Activated CD8-positive, alpha-beta T cell treated with anti-CD3 and anti-CD28 coated beads for 36 hours (primary cell): ENCODE measurements around the gene DMPK. TPM values are rescaled to one million over a fixed set of nuclear protein-coding genes. Genes with fewer than 3 reads are reported as not detected.

ENCODE experiments used
- ATAC-seq: fragments of 200-7000 bp; cut with Tn5 transposase; one replicate; pipeline ENCODE4 v1.10.0; 2021; ENCODE audit warnings: mild to moderate bottlenecking, moderate library complexity
- CTCF ChIA-PET: fragments of 350-600 bp; sonication (Branson Sonifier 250); formaldehyde crosslinking; loops from one replicate; lab custom pipeline; 2021; ENCODE audit warnings: antibody characterized with exemption; lab: Charles Lee
- POLR2A ChIA-PET: fragments of 350-600 bp; sonication (Branson Sonifier 250); formaldehyde crosslinking; loops from one replicate; lab custom pipeline; 2021; ENCODE audit warnings: antibody characterized with exemption; lab: Charles Lee
- DNase-seq: peaks from one replicate; pipeline ENCODE4 v3.0.0-alpha.2; 2020
- H3K27ac Mint-ChIP-seq: one replicate; pipeline ENCODE4 v1.8.0; 2021; ENCODE audit warnings: mild to moderate bottlenecking, mixed read lengths
- H3K27me3 Mint-ChIP-seq: one replicate; pipeline ENCODE4 v1.8.0; 2021; ENCODE audit warnings: mixed read lengths
- H3K36me3 Mint-ChIP-seq: one replicate; pipeline ENCODE4 v1.8.0; 2021; ENCODE audit warnings: low read depth, mixed read lengths
- H3K4me1 Mint-ChIP-seq: one replicate; pipeline ENCODE4 v1.8.0; 2021; ENCODE audit warnings: low read depth, mixed read lengths
- H3K4me3 Mint-ChIP-seq: one replicate; pipeline ENCODE4 v1.8.0; 2021; ENCODE audit warnings: mild to moderate bottlenecking, moderate library complexity, mixed read lengths
- H3K9me3 Mint-ChIP-seq: one replicate; pipeline ENCODE4 v1.8.0; 2021; ENCODE audit warnings: mixed read lengths
- intact Hi-C: fragments of 100-400 bp; cut with micrococcal nuclease; formaldehyde crosslinking; loops from one replicate; pipeline ENCODE4 v1.10.0; 2022
- total RNA-seq, 2 experiments: library from RNA; stranded (reverse); gene quantifications; one replicate each; pipeline ENCODE4 v1.2.3, GENCODE V29; 2021
- TF ChIP-seq, protein P1 (sequence below): fragments of 200-600 bp; IDR thresholded peaks from one replicate; pipeline ENCODE4 v1.8.0; 2022; ENCODE audit warnings: antibody characterized with exemption, mild to moderate bottlenecking

The DMPK gene
- total RNA-seq, 2 experiments from 2014 or later: 5.8 to 8.0 TPM

DNA sequence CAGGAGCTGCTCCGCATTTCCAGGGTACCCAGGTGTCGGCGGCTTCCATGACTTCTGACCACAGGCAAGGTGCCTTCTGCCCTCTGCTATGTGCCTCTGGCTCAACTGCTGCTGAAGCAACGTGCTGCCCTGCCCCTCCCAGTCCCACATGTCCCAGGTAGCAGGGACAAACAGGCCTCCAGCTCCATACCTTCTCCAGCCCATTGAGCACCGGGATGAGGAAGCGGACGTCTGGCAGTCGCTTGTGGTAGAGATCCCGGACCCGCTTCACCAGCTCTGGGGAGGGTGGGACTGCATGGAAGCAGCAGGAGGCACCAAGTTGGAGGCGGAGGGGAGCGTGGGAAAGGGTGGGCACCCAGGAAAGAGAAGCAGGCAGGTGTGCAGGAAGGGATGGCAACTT lies 40.9 kb upstream of the DMPK start:
- TF ChIP-seq, protein P1, sequence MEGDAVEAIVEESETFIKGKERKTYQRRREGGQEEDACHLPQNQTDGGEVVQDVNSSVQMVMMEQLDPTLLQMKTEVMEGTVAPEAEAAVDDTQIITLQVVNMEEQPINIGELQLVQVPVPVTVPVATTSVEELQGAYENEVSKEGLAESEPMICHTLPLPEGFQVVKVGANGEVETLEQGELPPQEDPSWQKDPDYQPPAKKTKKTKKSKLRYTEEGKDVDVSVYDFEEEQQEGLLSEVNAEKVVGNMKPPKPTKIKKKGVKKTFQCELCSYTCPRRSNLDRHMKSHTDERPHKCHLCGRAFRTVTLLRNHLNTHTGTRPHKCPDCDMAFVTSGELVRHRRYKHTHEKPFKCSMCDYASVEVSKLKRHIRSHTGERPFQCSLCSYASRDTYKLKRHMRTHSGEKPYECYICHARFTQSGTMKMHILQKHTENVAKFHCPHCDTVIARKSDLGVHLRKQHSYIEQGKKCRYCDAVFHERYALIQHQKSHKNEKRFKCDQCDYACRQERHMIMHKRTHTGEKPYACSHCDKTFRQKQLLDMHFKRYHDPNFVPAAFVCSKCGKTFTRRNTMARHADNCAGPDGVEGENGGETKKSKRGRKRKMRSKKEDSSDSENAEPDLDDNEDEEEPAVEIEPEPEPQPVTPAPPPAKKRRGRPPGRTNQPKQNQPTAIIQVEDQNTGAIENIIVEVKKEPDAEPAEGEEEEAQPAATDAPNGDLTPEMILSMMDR: no peak
- ChIA-PET CTCF (interaction anchor here (1.0 to 1.7 kb wide), 3 partner anchors 9 to 59 kb away, joined by 3 to 7 read pairs (median 4); no protein-coding TSS in a partner anchor), POLR2A (interaction anchor here (0.8 to 0.9 kb wide), 2 partner anchors 8 to 9 kb away, joined by 3 read pairs; partner anchors contain the start of gene RSPH6A)
- H3K27ac Mint-ChIP-seq: no peak overlapping the region
- H3K4me3 Mint-ChIP-seq: no peak overlapping the region
- H3K4me1 Mint-ChIP-seq: no peaks in the 10 kb centered on the region
- no peaks in the 10 kb centered on the region for H3K27me3 Mint-ChIP-seq
- no peak for ATAC-seq
- H3K36me3 Mint-ChIP-seq: peaks cover 31% of the 10 kb centered on the region
- no peak for DNase-seq
- no peaks in the 10 kb centered on the region for H3K9me3 Mint-ChIP-seq
- intact Hi-C loops: no loop called here

DNA sequence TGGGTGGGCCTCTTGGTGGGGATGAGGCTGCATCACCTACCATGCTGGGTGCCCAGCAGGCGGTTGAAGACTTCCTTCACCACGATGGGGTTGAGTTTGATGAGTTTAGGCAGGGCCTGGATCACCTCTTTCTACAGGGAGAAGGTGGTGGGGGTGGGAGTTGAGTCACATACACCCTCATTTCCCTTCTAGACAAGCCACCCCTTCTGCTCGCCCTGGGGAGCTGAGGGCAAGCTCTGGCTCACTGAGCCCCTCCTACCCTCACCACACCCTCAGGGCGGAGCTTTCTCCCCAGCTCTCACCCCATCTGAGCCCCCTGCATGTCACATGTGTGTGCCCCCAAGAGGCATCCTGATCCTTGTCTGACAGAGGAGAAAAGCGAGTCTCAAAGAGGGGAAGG lies 40.4 kb upstream of the DMPK start:
- Mint-ChIP-seq H3K4me3 (no peak overlapping the region), H3K4me1 (no peaks in the 10 kb centered on the region), H3K36me3 (peaks cover 28% of the 10 kb centered on the region), H3K27ac (no peak overlapping the region), H3K9me3 (no peaks in the 10 kb centered on the region), H3K27me3 (no peaks in the 10 kb centered on the region)
- no peak for ATAC-seq
- TF ChIP-seq, protein P1: no peak
- POLR2A ChIA-PET: no interaction called here
- intact Hi-C loops: no loop called here
- no peak for DNase-seq
- CTCF ChIA-PET: interaction anchor here (1.0 to 1.7 kb wide), 3 partner anchors 9 to 59 kb away, joined by 3 to 7 read pairs (median 4); no protein-coding TSS in a partner anchor

DNA sequence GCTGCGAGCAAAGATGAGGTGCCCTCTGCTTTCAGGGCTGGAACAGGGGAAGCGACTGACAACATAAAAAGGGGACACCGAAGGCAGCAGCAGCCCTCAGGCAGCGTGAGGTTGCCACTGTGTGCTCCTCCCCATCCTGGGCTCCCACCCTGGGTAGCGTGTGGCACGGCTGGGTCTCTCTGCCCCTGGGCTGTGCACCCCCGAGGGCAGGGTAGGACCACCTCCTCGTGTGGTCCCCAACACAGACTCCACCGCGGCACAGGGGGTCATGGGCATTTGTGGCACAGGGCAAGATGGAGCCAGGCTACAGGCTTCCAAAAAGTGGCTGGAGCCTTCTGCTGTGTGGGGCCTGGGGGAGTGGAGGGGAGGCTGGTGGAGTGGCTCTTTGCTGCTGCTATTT lies 39.3 kb upstream of the DMPK start:
- H3K36me3 Mint-ChIP-seq: peaks cover 22% of the 10 kb centered on the region
- no peaks in the 10 kb centered on the region for H3K27me3 Mint-ChIP-seq
- H3K4me3 Mint-ChIP-seq: no peak overlapping the region
- intact Hi-C loops: no loop called here
- ChIA-PET CTCF (no interaction called here), POLR2A (no interaction called here)
- no peak for DNase-seq
- H3K27ac Mint-ChIP-seq: no peak overlapping the region
- no peaks in the 10 kb centered on the region for H3K9me3 Mint-ChIP-seq
- peaks cover 2% of the 10 kb centered on the region for H3K4me1 Mint-ChIP-seq
- TF ChIP-seq, protein P1: no peak
- no peak for ATAC-seq

DNA sequence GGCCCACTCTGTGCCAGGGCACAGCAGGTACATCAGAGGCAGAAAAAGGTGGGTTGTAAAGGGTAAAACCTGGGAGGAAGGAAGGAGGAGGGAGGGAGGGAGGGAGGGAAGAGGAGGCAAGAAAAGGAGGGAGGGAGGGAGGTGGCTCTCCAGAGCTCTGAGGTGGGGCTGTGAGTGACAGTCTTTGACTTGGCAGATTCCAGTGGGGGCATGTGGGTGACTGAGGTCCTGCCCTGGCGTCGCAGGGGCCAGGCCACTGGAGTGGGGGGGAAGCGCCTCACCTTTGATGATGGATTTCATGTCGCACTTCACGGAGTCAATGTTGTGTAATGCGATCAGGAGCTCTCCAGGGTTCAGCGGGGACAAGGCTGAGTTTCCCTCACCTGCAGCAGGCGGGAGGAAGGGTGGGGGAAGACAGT lies 38.8 kb upstream of the DMPK start:
- CTCF ChIA-PET: no interaction called here
- TF ChIP-seq, protein P1: no peak
- H3K9me3 Mint-ChIP-seq: no peaks in the 10 kb centered on the region
- H3K36me3 Mint-ChIP-seq: peaks cover 20% of the 10 kb centered on the region
- ATAC-seq (no peak), DNase-seq (no peak)
- no peaks in the 10 kb centered on the region for H3K27me3 Mint-ChIP-seq
- POLR2A ChIA-PET: no interaction called here
- intact Hi-C loops: no loop called here
- H3K4me1 Mint-ChIP-seq: peaks cover 2% of the 10 kb centered on the region
- no peak overlapping the region for H3K4me3 Mint-ChIP-seq
- H3K27ac Mint-ChIP-seq: no peak overlapping the region

DNA sequence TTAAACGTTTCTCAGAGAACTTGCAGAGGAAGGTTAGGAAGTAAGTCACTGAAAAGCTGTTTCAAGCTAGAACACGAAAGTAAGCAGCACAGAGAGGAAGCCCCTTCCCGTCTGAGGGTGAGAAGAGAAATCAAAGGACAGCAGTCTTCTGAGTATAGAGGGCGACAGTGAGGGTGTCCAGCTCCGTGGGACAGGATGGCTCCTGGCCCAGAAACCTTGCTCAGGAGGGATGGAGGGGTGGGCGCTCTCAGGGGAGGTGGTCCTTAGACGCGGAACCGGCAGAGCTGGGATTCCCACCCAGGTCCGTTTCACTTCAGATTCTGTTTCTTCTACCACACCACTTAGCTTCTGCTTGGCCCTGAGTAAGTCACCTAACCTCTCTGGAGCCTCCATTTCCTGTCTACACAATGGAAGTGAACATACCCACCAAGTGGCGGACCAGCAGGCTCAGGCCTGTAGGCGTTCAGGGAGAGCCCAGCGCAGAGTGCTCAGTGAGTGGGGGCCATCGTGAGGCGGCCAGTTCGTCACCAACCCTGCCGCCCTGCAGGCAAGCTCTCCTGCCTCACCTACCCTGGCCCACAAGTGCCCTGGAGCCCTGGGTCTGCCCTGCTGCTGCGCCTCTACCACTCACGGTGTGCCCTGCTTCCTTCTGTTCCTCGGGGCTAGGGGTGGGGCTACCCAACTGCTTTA lies 38.3 kb upstream of the DMPK start:
- peak overlapping the region; percentile 43 for H3K27ac Mint-ChIP-seq

More for the DNA sequence above, 38.3 kb upstream of the DMPK start:
- H3K4me3 Mint-ChIP-seq: no peak overlapping the region
- H3K27me3 Mint-ChIP-seq: no peaks in the 10 kb centered on the region
- TF ChIP-seq, protein P1: no peak
- peaks cover 19% of the 10 kb centered on the region for H3K36me3 Mint-ChIP-seq
- DNase-seq (no peak), ATAC-seq (no peak)
- CTCF ChIA-PET: interaction anchor here (1.2 to 1.3 kb wide), 2 partner anchors 21 to 65 kb away, joined by 3 to 5 read pairs; no protein-coding TSS in a partner anchor
- H3K9me3 Mint-ChIP-seq: no peaks in the 10 kb centered on the region
- intact Hi-C loops: no loop called here
- H3K4me1 Mint-ChIP-seq: peaks cover 2% of the 10 kb centered on the region
- POLR2A ChIA-PET: no interaction called here
